GOT3 (cell line): ENCODE results near the gene TRIM74.
"Not testable (repeated sequence)": the region's sequence is repeated elsewhere in the genome, so short reads cannot be mapped to it uniquely, and the experiment has no call there.

ENCODE experiments used
- DNase-seq: peaks from one replicate; lab custom pipeline; 2025; ENCODE audit warnings: mixed read lengths; lab: John Stamatoyannopoulos, UW

The TRIM74 gene

GRCh38 chr7:72968980-72969516 lies at the start of gene TRIM74:
TRIM74 (minus strand) TSS chr7:72969466; CDS start chr7:72966157, 3,309 bp downstream.
- not testable (repeated sequence) for DNase-seq

GRCh38 chr7:73006491-73006890 lies 37.2 kb upstream of the TRIM74 start:
- not testable (repeated sequence) for DNase-seq

- DNase-seq = not testable (repeated sequence)
Measured at GRCh38 chr7:73005693-73006447, 36.6 kb upstream of the TRIM74 start.

GRCh38 chr7:73005356-73005692 lies 36.1 kb upstream of the TRIM74 start:
- DNase-seq = not testable (repeated sequence)

GRCh38 chr7:72997887-72998468 lies 28.7 kb upstream of the TRIM74 start:
- not testable (repeated sequence) for DNase-seq

GRCh38 chr7:72997447-72997846 lies 28.2 kb upstream of the TRIM74 start:
- not testable (repeated sequence) for DNase-seq

GRCh38 chr7:72995484-72995883 lies 26.2 kb upstream of the TRIM74 start:
- DNase-seq = not testable (repeated sequence)

- not testable (repeated sequence) for DNase-seq
Measured at GRCh38 chr7:72990146-72990913, 21.1 kb upstream of the TRIM74 start.

- not testable (repeated sequence) for DNase-seq
Measured at GRCh38 chr7:72982084-72982483, 12.8 kb upstream of the TRIM74 start.

GRCh38 chr7:72980382-72980781 lies 11.1 kb upstream of the TRIM74 start:
- DNase-seq = not testable (repeated sequence)

GRCh38 chr7:72976434-72976833 lies 7.2 kb upstream of the TRIM74 start:
- not testable (repeated sequence) for DNase-seq

- DNase-seq = not testable (repeated sequence)
Measured at GRCh38 chr7:72975656-72976286, 6.5 kb upstream of the TRIM74 start.

GRCh38 chr7:72974781-72975180 lies 5.5 kb upstream of the TRIM74 start:
- DNase-seq = not testable (repeated sequence)

GRCh38 chr7:72971505-72971904 lies 2.2 kb upstream of the TRIM74 start:
- not testable (repeated sequence) for DNase-seq

- DNase-seq = not testable (repeated sequence)
Measured at GRCh38 chr7:72969688-72970087, 422 bp upstream of the TRIM74 start.

GRCh38 chr7:72966892-72967291 lies 2.4 kb downstream of the TRIM74 start:
- DNase-seq = not testable (repeated sequence)

GRCh38 chr7:72965186-72965975 lies 3.9 kb downstream of the TRIM74 start:
- not testable (repeated sequence) for DNase-seq

- DNase-seq = not testable (repeated sequence)
Measured at GRCh38 chr7:72963056-72963455, 6.2 kb downstream of the TRIM74 start.

GRCh38 chr7:72961346-72961650 lies 8.0 kb downstream of the TRIM74 start:
- DNase-seq = not testable (repeated sequence)

GRCh38 chr7:72960626-72961345 lies 8.5 kb downstream of the TRIM74 start:
- not testable (repeated sequence) for DNase-seq
